Effector CD4-positive, alpha-beta T cell (primary cell): ENCODE measurements around the gene QRICH2.
"Not testable (repeated sequence)": the region's sequence is repeated elsewhere in the genome, so short reads cannot be mapped to it uniquely, and the experiment has no call there.

Experiments used
- DNase-seq: peaks from one replicate; pipeline ENCODE4 v3.0.0-alpha.2; 2020

QRICH2 gene

GRCh38 chr17:76244721-76245120, 63.4 kb downstream of the QRICH2 start:
- not testable (repeated sequence) for DNase-seq

GRCh38 chr17:76243826-76244679, 64.0 kb downstream of the QRICH2 start:
- no peak for DNase-seq

- DNase-seq = no peak
These were observed 66.3 kb downstream of the QRICH2 start for GRCh38 chr17:76241691-76242255.

- DNase-seq = no peak
These were observed 66.9 kb downstream of the QRICH2 start for GRCh38 chr17:76241204-76241538.

GRCh38 chr17:76240461-76241203, 67.4 kb downstream of the QRICH2 start, which contains the start of gene RNF157:
TSS of gene RNF157 (minus strand) at chr17:76240493. CDS start at chr17:76240240, 253 bp downstream.
- DNase-seq = peak; percentile 56

- no peak for DNase-seq
These were observed 68.4 kb downstream of the QRICH2 start for GRCh38 chr17:76239538-76240274.

- DNase-seq = no peak
These were observed 69.1 kb downstream of the QRICH2 start for GRCh38 chr17:76238847-76239537.

- DNase-seq = no peak
These were observed 70.2 kb downstream of the QRICH2 start for GRCh38 chr17:76237859-76238313.

- no peak for DNase-seq
These were observed 71.5 kb downstream of the QRICH2 start for GRCh38 chr17:76236603-76237002.

- DNase-seq = no peak
These were observed 72.2 kb downstream of the QRICH2 start for GRCh38 chr17:76235883-76236282.

GRCh38 chr17:76234354-76234679, 73.8 kb downstream of the QRICH2 start:
- no peak for DNase-seq

- DNase-seq = no peak
These were observed 74.3 kb downstream of the QRICH2 start for GRCh38 chr17:76233588-76234353.

GRCh38 chr17:76232342-76232741, 75.7 kb downstream of the QRICH2 start:
- no peak for DNase-seq

- DNase-seq = not testable (repeated sequence)
These were observed 81.3 kb downstream of the QRICH2 start for GRCh38 chr17:76226749-76227148.

- not testable (repeated sequence) for DNase-seq
These were observed 82.5 kb downstream of the QRICH2 start for GRCh38 chr17:76225373-76226086.
